Activated T-cell treated with anti-CD3 and anti-CD28 coated beads for 24 hours (primary cell): Measurements from ENCODE around the gene TMEM260.

Experiments used
- DNase-seq: peaks from one replicate; pipeline ENCODE4 v3.0.0-alpha.2; 2020; ENCODE audit warnings: low read depth

TMEM260 gene

DNA sequence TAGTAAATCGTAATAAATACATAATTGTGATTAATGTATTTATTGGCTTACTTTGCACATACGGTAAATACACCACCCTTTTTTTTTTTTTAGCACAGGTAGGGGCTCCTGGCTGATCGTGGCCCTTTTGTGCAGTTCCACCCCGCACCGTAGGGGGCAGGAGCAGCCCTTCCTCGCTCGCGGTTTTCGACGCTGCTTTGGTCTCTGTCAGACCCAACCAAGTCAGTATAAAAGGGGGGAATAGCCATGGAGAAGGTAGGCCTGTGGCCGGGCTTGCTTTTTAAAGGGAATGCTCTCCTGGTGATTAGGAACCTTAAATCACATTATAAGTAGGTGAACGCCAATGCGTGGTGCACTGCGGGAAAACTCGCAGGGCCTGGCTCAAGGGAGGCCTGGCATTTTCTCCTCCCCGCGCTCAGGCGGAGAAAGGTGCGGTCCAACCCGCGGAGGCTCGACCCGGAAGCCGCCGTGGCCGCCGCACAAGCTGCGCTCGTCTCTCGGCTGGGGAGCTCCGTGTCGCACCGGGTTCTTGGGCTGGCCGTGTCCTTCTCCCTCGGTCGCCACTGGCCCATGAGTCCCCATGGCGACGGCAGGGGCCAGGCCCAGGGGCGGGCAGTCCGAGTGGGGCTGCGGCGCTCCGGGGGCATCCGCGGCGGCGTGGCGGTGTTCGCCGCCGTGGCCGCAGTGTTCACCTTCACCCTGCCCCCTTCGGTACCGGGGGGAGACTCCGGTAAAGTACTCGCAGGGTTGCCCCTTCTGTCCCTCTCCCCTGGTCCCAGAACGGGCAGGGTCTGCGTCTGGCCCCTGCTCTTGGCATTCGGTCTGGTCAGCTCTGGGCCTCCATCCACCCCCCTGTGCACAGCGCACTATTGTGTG is at the start of gene TMEM260:
TMEM260 (plus strand) TSS at position 454 of the 876 bp plus-strand sequence; CDS start at position 571, 117 bp downstream.
- peak; percentile 89 for DNase-seq

DNA sequence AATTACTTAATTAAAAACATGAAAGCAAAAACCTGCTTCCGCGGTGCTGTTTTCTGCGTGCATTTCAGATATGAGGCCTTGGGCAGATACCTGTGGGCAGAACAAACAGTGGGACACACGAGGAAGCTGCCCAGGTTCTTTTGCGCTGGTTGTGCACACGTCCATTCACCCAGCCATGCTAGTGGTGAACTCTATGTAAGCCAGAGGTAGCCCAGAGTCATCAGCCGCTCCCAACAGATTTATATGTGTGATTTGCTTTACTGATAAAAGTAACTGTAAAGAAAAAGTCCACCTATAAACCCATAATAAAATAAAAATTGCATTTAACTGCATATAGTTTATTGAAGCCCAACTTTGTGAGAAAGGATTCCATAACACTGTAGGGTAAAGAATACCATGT is 47.1 kb upstream of the TMEM260 start:
- no peak for DNase-seq

DNA sequence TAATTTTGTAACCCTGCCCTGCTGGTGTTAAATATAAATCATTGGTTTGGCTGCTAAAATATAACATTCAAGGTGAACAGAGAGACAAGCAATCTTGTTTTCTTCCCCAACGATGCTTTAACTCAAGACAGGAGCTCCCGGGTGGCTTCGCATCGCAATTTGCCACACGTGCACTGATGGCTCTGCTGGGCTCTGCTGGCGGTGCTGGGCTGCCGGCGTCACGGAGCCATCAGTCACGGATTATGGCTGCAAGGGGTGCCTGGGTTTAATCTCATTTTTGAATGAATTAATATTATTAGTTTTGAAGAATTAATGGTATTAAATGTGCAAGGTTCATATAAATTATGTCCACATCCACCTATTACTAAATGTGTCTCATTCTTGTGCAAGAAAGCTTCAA is 44.9 kb upstream of the TMEM260 start:
- no peak for DNase-seq

DNA sequence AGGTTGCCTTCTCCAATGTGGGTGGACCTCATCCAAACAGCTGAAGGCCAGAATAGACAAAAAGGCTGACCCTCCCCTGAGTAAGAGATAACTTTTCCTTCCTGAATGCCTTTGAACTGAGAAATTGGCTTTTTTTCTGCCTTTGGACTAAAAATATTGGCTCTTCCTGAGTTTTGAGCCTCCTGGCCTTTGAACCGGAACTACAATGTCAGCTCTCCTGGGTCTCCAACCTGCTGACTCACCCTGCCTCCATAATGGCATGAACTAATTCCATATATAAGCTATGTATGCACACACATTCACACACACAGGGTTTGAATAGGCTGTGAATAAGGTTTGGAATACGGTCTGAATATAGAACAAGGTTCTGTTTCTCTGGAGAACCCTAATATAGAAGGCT is 39.7 kb upstream of the TMEM260 start:
- DNase-seq = no peak

DNA sequence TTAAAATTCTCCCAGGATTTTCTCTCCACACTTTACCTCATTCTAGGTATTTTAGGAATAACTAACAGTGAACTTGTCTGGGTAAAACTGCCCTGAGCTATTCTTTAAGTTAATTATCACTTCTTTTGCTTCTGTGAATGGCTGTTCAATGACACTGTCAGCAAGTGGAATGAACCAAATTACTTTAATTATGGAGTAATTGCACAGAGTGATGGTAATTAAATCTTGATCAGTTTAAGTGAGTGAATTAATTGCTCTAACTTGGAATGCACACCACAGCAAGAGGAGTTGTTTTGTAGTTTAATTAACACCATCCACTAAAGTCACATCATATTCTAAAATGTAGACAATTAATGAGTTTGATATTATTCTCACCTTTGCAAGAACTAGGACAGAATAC is 36.2 kb upstream of the TMEM260 start:
- DNase-seq = no peak

DNA sequence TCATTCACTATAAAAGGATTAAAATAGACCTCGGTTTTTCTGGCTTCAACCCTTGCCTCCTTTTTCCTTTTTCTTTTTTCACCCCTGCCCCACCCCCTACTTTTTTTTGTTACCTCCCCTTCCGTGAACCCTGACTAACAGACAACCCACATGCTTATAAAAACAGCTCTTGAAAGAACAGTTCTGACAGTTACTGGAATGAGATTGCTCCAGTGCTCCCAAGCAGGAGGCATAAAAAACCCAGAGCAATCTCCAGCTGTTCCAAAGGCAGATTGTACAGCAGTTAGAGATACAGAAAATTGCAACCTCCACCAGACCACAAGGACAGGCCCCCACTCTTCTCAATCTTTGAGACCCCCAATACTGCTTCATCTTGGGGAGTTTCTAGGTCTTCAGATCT is 29.9 kb upstream of the TMEM260 start:
- no peak for DNase-seq

DNA sequence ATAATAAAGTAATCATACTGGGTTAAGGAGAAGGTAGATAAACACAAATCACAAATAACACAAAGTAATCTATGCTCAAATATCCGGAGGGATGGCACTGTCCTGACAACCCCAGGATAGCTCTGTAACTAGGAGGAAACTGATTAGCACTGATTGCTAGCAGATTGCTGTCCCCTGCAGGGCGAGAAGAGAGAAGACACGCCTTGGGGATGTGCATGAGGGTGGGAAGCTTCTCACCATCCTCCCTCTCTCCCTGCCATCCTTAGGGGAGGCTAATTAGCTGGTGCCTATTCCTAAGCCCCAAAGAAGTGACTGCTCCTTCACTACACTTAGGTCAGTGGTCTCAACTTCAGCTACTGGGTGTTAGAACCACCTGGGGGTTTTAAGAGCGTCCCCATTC is 27.0 kb upstream of the TMEM260 start:
- DNase-seq = no peak

DNA sequence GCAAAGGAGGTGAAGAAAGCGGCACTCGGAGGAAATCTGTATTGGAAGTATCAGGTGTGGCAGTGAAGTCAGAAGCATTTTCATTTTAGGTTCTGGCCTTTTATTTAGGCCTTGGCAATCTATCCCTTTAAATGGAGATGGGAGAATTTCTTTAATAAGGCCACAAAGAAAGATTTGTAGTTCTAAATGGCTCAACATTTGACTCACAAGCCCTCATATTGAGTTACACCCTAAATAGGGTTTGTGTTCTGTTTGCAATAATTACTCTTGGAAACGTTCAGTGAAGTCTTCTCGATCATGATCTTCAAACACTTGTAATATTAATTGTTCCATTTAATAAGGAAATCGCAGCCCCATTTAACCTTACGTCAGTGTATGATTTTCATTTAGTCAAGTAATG is 25.3 kb upstream of the TMEM260 start:
- no peak for DNase-seq

DNA sequence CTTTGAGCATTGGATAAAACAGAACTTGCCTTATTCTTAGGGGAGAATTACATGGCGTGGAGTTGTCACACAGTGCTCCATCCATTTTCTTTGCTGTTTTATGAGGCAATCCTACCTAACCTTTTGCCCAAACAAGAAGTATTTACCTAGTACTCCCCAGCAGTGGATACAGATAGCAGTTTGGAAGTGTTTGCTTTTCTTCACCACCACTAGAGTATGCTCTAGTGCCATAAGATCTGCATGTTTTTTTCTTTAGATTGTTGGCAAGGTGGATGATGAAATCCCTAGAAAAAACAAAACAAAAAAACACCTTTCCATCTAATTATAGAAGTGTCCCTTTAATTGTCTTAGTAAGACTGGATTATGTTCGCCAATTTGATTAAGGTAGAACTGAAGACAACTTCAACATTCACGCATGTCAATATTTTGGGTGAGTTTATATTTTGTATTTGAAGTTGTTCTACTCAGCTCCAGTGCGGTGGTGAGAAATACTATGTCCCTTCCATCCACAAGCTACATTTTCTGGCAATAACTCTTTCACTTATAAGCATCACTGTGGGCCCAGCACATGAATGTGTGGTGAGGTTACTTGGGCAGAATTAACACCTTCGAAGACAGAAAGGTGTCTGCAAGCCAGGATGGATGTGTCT is 23.6 kb upstream of the TMEM260 start:
- DNase-seq = no peak

DNA sequence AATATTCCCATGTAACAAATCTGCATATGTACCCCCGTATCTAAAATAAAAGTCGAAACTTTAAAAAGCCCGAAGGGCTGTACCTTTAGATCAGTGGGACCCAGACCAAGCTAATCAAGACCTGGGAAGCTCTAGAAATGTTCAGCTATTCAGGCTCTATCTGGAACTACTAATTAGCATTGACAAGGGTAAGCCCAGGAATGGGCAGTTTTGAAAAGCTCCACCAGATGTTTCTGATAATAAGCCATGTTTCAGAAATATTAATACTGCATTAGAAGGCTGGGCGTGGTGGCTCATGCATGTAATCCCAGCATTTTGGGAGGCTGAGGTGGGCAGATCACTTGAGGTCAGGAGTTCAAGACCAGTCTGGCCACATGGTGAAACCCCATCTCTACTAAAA is 20.4 kb upstream of the TMEM260 start:
- no peak for DNase-seq

DNA sequence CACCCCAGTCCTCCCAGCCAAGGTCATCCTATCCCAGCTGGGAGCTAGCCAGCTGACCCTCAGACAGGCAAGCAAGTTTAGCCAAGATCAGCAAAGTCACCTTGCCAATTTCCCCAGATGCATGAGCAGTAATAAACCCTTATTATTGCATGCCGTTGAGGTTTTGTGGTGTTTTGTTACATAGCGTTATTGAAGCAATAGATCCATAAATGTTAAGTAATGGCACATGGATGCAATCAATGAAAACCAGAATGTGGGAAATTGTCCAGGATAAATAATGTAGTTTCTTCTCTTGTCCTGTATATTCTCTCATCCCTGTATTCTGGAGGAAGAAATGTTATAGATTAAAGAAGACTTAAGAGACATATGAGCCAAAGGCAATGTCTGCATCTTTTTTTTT is 18.0 kb upstream of the TMEM260 start:
- no peak for DNase-seq

DNA sequence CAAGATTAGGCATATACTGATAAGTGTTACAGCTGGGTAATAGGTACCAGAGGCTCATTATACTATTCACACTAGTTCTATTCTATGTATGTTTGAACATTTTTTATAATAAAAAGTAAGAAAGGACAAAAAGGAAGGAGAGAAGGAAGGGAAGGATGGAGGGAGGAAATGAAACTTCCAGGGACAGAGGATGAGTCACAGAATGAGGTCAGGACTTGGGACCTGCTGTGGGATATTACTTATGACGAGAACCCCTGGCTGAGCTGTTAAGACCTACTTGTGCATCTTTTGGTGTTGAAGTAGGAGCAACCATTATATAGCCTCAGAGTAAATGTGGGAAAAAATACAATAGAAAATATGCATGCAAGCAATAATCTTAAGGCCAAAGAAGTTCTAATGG is 16.7 kb upstream of the TMEM260 start:
- no peak for DNase-seq

DNA sequence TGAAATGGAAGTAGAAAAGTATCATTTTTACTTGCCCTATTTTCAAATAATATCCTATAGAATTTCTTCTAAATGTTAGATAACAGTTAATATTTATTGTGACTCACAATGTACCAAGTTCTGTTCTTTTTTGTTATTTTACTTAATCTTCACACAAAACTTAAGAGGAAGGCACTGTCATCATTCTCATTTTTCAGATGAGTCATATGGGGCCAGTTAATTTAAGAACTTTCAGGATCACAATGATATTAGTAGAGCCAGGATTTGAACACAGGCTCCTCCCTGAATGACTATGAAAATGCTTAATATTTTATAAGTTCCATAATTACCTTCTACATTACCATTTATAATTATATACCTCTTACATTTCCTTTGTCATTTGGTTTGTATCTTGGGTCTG is 10.4 kb upstream of the TMEM260 start:
- no peak for DNase-seq

DNA sequence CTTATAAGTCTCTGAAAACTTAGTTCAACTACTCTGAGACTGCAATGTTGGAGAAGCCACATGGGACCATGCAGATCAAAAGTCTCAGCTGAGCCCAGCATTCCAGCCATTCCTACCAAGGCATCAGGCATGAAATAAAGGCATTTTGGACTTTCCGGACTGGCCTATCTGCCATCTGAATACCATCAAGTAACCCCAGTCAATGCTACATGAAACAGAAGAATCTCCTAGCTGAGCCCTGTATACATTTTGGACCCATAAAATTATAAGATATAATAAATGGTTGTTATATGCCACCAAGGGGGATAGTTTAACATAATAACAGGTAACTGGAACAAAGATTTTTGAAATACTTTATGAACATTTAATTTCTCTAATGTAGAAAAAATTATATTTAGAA is 9.3 kb upstream of the TMEM260 start:
- DNase-seq = no peak

DNA sequence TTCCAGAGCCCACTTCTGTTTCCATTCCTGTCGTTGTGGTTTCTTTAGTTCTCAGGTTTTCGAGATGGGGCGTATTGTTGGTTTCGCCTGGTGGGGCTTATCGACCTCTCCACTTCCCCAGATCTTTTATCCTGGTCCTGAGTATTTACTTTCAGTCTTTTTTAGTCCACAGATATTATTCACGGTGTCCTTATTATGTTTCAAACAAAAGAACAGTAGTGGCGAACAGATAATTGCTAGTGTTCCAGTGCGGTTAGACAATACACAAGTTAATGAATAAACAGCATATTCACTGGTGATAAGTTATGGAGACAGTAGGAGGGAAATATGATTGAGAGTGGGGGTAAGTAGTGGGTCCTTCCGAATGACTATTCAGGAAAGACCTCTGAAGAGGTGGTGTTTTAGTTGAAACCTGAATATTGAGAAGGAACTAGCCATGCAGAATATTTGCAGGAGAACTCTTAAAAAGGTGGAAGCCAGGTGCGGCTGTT is 668 bp downstream of the TMEM260 start:
- DNase-seq = no peak

DNA sequence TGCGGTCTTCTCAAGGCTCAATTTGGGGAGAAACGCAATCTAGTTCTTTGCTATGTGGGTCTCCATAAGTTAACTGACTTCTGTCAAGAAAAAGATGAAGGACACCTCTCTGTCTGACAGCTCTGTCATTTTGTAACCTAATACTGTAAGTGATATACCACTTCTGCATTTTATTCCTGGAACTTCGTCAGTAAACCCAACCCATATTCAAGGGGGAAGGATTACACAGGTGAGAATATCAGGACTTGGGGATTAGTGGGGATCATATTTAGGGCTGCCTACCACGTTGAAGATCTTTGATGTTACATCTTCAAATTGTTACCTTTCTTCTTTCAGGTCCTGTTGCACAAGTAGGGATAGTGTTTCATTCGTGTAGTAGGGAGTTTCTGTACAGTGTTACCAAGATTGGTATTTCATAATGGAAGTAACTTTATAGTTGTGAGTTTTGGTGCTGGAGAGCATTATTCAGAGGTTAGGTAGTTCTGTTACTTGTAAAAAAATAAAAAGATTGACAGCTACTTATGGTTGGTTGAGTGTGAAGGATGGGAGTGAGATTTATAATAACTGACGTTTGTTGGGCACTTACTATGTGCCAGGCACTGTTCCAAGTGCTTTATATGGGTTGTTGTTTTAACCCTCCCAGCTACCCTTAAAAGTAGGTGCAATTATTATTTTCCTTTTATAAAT is 1.6 kb downstream of the TMEM260 start:
- DNase-seq = no peak

DNA sequence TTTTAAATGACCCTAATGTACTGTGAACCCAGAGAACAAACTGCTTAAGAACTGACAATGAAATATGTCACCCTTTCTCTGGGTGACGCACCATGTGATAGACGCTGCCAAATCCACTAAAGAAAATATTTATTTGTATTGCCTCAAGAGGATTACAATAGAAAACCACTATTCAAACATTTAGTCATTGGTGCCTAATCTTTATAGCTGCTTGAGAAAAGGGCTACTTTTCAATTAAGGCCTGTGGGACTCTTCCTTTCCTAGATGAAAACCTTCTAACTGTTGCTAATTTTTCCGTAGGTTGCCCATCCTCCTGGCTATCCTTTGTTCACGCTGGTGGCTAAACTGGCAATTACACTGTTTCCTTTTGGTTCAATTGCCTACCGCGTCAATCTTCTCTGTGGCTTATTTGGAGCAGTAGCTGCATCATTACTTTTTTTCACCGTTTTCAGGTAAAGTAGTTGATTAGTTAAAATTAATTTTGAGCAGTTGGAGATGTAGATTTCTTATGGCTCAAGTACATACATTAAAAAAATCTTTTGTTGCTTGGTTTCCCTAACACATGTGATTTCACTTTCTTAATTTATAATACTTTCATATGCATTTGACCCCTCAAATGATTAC is 6.0 kb downstream of the TMEM260 start:
- no peak for DNase-seq

DNA sequence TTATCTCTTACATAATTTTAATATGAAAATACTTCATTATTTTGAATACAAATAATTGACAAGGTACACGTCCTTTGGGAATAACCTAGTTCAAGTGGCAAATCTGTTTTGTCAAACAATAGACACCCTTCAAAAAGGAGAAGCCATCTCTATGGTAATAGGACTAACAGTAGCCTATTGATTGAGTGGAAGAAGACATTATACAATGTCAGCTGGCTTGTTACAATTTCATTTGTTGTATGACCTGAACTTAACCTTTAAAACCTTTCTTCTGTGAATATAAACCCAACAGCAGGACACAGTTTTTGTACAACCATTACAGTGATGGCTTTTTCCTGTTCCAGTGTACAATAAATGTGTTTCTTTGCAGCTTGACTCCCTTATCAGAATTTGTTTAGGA is 8.1 kb downstream of the TMEM260 start:
- no peak for DNase-seq

DNA sequence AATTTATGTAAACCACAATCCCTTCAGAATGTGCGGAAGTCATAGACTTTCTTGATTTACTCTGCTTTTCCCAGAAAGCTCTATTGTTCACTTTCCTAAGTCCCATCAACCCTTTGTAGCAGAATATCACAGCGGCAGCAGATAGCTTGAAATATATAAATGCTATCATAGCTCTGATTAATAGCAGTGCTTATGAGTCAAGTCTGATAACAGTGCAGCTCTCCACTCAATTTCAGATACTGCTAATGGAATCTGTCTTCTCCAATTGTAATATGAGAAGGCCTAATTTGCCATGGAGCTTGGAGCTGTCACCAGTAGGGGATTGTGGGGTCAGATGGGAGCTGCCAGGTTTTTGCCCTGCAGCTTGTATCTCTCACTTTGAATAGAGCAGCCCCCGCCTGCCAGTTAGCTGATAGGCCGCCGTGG is 10.9 kb downstream of the TMEM260 start:
- no peak for DNase-seq

DNA sequence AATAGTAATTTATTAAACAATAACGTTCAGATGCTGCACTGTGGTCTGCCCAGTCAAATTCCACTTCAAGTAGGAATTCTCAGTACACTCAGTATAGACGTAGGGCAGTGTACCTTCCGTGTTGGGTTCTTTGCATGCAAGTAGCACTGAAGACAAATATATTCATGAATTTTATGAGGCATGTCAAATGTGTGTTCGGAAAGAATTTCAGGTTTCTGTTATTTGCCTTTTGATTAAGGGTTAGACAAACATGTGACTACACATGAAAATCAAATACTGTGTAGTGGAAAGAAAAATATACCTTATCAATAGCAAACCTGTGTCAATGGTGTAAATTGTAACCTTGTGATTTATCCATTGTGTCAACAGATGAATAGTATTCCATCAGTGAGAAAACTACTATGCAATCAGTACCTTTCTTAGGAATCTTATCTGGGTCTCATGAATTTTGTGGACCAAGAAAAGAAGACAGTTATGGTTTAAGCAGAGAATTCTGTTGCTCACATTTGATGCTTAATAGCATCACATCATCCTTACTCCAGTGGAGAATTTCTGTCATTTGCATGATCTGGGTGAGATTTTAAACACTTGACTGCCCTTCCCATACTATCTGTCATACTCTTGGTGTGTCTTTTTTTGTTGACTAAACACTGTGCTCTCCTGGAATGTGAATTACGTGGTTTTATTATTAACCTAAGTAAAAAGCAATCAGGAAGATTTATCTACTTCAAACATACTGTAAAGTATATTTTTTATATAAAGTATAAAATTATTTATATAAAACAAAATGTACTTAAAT is 13.3 kb downstream of the TMEM260 start:
- no peak for DNase-seq

DNA sequence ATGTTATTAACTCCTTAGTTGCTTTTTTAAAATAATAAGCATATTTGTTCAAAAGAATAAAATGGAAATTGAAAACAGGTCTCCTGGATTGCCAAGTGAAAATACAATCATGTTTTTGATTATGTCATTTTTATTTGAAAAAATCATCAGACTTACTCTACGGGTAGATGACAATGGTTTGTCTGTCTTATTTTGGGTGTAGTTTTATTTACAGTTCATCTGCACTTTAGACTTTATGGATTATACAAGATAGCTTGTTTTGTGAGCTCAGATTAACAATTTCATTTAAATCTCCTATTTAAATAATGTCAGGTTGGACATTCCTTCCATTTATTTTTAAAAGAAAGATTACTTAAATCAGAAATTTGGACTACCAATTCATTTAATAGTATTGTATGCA is 14.8 kb downstream of the TMEM260 start:
- no peak for DNase-seq

DNA sequence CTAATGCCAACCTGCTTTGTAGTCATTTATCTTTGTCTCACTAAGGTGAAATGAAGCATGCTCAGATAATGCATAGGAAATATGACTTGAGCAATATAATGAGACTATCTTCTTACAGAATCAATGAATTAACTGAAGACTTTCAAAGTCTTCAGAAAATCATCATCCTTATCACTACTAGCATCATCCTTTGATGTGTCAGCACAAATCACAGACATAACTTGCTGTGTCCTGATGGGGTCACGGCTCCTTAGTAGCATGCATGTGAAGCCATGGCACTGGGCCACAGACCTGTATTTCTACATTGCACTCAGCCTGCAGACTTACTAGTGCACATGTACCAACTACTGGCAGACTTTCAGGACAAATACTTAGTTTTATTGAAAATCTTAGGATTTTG is 18.9 kb downstream of the TMEM260 start:
- DNase-seq = no peak
